22Rv1 (cell line): Measurements from ENCODE around the gene RABGAP1L.

Source experiments
- CTCF ChIP-seq: fragments of 450-650 bp; IDR thresholded peaks from 2 replicates; pipeline ENCODE4 v1.5.1; 2017; ENCODE audit warnings: mild to moderate bottlenecking
- ZFX ChIP-seq: fragments of 450-650 bp; IDR thresholded peaks from 2 replicates; pipeline ENCODE4 v1.6.1; 2017; ENCODE audit warnings: antibody characterized with exemption, borderline replicate concordance

GRCh38 chr1:174284052-174284451, 124.7 kb downstream of the RABGAP1L start:
- TF ChIP-seq CTCF (no peak), ZFX (no peak)
